Renal cortex interstitium (tissue), 11 donors: ENCODE data around the gene SH3GL1. TPM values are rescaled to one million over a fixed set of nuclear protein-coding genes. Genes with fewer than 3 reads are reported as not detected.

Experiments used
- DNase-seq, 11 donors: peaks; one replicate each; pipeline ENCODE4 v3.0.0-alpha.2; 2013; ENCODE audit warnings: low read depth in 9 of 11, low spot score in 4 of 11; ENCODE audit errors: extremely low read depth in 1 of 11
- polyA plus RNA-seq, 3 donors: library from polyadenylated mRNA; unstranded; fragments of 120-200 nt; gene quantifications; one replicate each; pipeline ENCODE4 v1.2.1, GENCODE V29; 2013; ENCODE audit not compliant: insufficient read length in 3 of 3

The SH3GL1 gene
- polyA plus RNA-seq, 3 donors, result 54.5 to 80.5 (median 73.3) TPM

- DNase-seq, result no peak
Measured at GRCh38 chr19:4441994-4442818, 41.9 kb upstream of the SH3GL1 start.

GRCh38 chr19:4439243-4439642, 38.9 kb upstream of the SH3GL1 start:
- DNase-seq, result no peak

GRCh38 chr19:4437103-4437502, 36.8 kb upstream of the SH3GL1 start:
- no peak for DNase-seq

- no peak for DNase-seq
Measured at GRCh38 chr19:4436231-4436630, 35.9 kb upstream of the SH3GL1 start.

GRCh38 chr19:4434391-4434790, 34.0 kb upstream of the SH3GL1 start:
- DNase-seq, result no peak

- no peak for DNase-seq
Measured at GRCh38 chr19:4432918-4433506, 32.7 kb upstream of the SH3GL1 start.

- no peak for DNase-seq
Measured at GRCh38 chr19:4431808-4432674, 31.7 kb upstream of the SH3GL1 start.

- DNase-seq, result no peak
Measured at GRCh38 chr19:4431296-4431695, 30.9 kb upstream of the SH3GL1 start.

GRCh38 chr19:4430760-4431159, 30.4 kb upstream of the SH3GL1 start:
- DNase-seq, result no peak

- DNase-seq, result peak in 6 of 11 donors; percentile 36 to 57 (median 42)
Measured at GRCh38 chr19:4429771-4430171, 29.4 kb upstream of the SH3GL1 start.

- DNase-seq, result no peak
Measured at GRCh38 chr19:4429256-4429655, 28.9 kb upstream of the SH3GL1 start.

GRCh38 chr19:4428326-4428975, 28.1 kb upstream of the SH3GL1 start:
- no peak for DNase-seq

GRCh38 chr19:4425537-4425936, 25.2 kb upstream of the SH3GL1 start:
- DNase-seq, result no peak

- DNase-seq, result no peak
Measured at GRCh38 chr19:4423416-4424126, 23.2 kb upstream of the SH3GL1 start.

GRCh38 chr19:4416268-4416667, 15.9 kb upstream of the SH3GL1 start:
- no peak for DNase-seq

GRCh38 chr19:4415352-4415751, 15.0 kb upstream of the SH3GL1 start:
- no peak for DNase-seq

GRCh38 chr19:4414800-4415321, 14.5 kb upstream of the SH3GL1 start:
- DNase-seq, result no peak

GRCh38 chr19:4414144-4414799, 13.9 kb upstream of the SH3GL1 start:
- DNase-seq, result no peak
